GM13977 (cell line): ENCODE data around the gene NDUFB11.

Experiments
- DNase-seq: peaks from one replicate; pipeline ENCODE4 v3.0.0; 2012; ENCODE audit warnings: low spot score
- CTCF ChIP-seq: IDR thresholded peaks from 2 replicates; pipeline ENCODE4 v1.5.1; 2012; ENCODE audit warnings: mild to moderate bottlenecking, control low read depth; ENCODE audit not compliant: insufficient read depth; ENCODE audit errors: extremely low read depth, missing control alignments
- in situ Hi-C: fragments of 300-500 bp; cut with MboI; formaldehyde crosslinking; loops from one replicate; pipeline ENCODE4 v1.12.0; 2022; ENCODE audit warnings: low sequenced_read_pairs, low pct_unique_long_range_greater_than_20kb, mixed read lengths, inconsistent platforms; ENCODE audit not compliant: unreplicated experiment

Gene NDUFB11

DNA sequence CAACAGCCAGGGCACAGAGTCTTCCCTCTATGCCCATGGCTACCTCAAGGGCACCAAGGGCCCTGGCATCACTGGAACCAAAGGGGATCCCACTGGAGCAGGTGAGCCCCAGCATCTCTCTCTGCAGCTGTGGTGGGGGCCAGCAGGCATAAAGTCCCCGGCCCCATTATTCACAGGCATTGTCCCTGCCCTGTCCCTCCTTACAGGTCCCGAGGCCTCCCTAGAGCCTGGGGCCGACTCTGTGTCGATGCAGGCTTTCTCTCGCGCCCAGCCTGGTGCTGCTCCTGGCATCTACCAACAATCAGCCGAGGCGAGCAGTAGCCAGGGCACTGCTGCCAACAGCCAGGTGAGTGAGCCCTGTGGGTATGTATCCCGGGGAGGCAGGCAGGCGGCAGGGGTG, 36.8 kb upstream of the NDUFB11 start:
- no peak for TF ChIP-seq CTCF
- DNase-seq: no peak
- in situ Hi-C loops: loop anchor here (25.0 kb wide), 1 partner anchor 331 kb away; no protein-coding TSS in a partner anchor

GRCh38 chrX:47180346-47180745, 35.8 kb upstream of the NDUFB11 start:
- in situ Hi-C loops: loop anchor here (25.0 kb wide), 1 partner anchor 332 kb away; no protein-coding TSS in a partner anchor
- TF ChIP-seq CTCF: no peak
- no peak for DNase-seq

DNA sequence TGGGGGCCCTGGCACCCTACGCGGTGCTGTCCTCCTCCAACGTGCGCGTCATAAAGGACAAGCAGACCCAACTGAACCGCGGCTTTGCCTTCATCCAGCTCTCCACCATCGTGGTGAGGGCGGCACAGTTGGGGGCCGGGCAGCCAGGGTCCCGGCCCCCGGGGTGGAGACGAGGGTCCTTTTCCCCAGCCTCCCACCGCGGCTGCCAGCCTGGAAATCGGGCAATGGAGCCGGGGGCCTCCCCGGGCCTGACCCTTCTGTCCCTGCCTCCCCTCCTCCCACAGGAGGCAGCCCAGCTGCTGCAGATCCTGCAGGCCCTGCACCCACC, 35.4 kb upstream of the NDUFB11 start:
- in situ Hi-C loops: loop anchor here (25.0 kb wide), 1 partner anchor 332 kb away; no protein-coding TSS in a partner anchor
- TF ChIP-seq CTCF: no peak
- no peak for DNase-seq

DNA sequence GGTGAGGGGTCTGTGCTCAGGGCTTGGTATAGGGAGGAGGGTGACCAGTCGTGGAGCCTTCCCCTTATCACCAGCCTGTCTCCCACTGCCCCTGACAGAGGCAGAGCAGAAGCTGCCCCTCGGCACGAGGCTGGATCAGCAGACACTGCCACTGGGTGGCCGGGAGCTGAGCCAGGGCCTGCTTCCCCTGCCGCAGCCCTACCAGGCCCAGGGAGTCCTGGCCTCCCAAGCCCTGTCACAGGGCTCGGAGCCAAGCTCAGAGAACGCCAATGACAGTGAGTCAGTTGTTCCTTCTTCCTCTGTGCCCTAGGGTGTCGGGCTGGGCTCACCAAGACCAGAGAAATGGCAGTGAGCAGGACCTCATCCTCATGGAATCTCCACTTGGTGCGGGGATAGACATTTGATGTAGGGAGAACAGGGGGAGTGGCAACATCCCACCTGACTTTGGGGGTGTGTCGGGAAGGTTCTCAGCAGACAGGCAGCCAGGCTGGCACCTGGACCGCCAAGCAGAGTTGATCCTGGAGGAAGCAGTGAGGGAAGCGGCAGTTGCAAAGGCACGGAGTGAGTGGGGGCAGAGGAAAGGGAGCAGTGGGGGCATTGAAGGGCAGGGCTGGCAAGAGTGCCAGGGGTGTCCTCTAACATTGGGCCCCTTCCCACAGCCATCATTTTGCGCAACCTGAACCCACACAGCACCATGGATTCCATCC, 34.9 kb upstream of the NDUFB11 start:
- in situ Hi-C loops: loop anchor here (25.0 kb wide), 1 partner anchor 333 kb away; no protein-coding TSS in a partner anchor
- no peak for TF ChIP-seq CTCF
- no peak for DNase-seq

DNA sequence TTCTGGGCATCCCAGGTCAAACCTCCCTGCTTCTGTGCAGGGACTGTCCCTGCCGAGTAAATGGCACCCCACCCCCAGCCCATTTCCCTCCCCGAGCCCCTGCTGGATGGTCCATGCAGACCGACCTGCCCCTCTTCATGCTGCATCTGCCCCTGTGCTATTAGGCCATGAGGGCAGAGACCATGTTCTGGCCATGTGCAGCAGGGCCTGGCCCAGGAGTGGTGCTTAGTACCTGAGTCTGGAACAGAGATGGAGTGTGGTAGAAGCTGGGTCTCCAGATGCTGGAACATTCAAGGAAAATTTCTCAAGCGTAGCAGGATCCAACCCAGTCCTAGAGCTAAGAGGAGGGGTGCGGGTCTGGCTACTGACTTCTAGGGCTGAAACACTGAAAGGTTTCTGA, 33.8 kb upstream of the NDUFB11 start:
- no peak for TF ChIP-seq CTCF
- in situ Hi-C loops: loop anchor here (25.0 kb wide), 1 partner anchor 334 kb away; no protein-coding TSS in a partner anchor
- no peak for DNase-seq

DNA sequence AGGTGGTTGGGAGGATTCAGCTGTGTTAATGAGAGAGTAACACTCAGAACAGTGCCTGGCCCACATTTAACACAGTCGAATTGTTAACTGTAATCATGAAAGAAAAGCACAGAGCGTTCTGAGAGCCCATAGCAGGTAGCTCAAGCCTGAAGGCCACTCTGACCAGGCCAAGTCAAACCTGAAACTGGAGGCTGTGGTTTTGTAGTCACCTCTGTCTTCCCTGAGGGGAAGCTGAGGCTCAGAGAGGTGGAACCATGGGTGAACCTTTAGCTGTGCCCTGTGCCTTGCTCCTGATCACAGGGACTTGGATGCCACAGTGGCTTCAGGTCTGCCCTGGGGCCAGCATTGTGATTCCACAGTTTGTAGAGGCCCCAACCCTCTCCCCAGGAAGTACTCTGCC, 32.6 kb upstream of the NDUFB11 start:
- no peak for DNase-seq
- in situ Hi-C loops: loop anchor here (25.0 kb wide), 1 partner anchor 335 kb away; no protein-coding TSS in a partner anchor
- TF ChIP-seq CTCF: no peak
